Measurements from ENCODE around the gene SGSM1.

DNA sequence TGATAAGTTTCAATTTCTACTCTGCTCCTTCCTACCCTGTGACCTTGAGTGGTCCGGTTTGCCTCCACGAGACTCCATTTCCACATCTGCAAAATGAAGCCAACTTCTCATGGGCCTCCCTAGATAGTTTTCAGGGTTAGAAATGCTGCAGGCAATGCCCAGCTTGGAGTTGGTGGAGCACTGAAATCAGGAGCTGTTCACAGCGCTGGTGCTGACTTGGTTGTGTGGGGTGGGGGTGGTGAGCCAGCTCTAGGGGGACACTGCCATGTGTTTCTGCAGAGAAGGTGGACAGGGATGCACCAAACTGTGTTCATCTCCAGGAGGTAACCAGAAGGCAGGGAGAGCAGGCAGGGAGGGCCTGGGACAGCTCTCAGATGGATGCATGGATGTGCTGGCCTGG lies 37.0 kb downstream of the SGSM1 start:
- TF ChIP-seq, protein P1, sequence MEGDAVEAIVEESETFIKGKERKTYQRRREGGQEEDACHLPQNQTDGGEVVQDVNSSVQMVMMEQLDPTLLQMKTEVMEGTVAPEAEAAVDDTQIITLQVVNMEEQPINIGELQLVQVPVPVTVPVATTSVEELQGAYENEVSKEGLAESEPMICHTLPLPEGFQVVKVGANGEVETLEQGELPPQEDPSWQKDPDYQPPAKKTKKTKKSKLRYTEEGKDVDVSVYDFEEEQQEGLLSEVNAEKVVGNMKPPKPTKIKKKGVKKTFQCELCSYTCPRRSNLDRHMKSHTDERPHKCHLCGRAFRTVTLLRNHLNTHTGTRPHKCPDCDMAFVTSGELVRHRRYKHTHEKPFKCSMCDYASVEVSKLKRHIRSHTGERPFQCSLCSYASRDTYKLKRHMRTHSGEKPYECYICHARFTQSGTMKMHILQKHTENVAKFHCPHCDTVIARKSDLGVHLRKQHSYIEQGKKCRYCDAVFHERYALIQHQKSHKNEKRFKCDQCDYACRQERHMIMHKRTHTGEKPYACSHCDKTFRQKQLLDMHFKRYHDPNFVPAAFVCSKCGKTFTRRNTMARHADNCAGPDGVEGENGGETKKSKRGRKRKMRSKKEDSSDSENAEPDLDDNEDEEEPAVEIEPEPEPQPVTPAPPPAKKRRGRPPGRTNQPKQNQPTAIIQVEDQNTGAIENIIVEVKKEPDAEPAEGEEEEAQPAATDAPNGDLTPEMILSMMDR (conservative IDR thresholded peaks at IDR 0.05; ENCODE audit: low read depth, low read length): no peak
- TF ChIP-seq EZH2phosphoT487 (IDR thresholded peaks at IDR 0.05; ENCODE audit: borderline replicate concordance, low read length): no peak
